ENCODE results near the gene MAPK10.
"Not testable (repeated sequence)": the region's sequence is repeated elsewhere in the genome, so short reads cannot be mapped to it uniquely, and the experiment has no call there.

MAPK10 gene

GRCh38 chr4:85970535-85970934 is 389.3 kb downstream of the MAPK10 start:
- no peak for DNase-seq (ENCODE audit: low read depth, low spot score)
- no peak overlapping the region for H3K4me3 ChIP-seq (ENCODE audit: low read depth, low read length)
- CTCF ChIA-PET, result interaction anchor here (0.8 to 5.8 kb wide), 11 partner anchors 11 to 886 kb away, joined by 3 to 58 read pairs (median 9); no protein-coding TSS in a partner anchor
- POLR2A ChIA-PET, result no interaction called here
- no peak for TF ChIP-seq CTCF (IDR thresholded peaks at IDR 0.05; ENCODE audit: insufficient read depth, low read length, missing control alignments)

DNA sequence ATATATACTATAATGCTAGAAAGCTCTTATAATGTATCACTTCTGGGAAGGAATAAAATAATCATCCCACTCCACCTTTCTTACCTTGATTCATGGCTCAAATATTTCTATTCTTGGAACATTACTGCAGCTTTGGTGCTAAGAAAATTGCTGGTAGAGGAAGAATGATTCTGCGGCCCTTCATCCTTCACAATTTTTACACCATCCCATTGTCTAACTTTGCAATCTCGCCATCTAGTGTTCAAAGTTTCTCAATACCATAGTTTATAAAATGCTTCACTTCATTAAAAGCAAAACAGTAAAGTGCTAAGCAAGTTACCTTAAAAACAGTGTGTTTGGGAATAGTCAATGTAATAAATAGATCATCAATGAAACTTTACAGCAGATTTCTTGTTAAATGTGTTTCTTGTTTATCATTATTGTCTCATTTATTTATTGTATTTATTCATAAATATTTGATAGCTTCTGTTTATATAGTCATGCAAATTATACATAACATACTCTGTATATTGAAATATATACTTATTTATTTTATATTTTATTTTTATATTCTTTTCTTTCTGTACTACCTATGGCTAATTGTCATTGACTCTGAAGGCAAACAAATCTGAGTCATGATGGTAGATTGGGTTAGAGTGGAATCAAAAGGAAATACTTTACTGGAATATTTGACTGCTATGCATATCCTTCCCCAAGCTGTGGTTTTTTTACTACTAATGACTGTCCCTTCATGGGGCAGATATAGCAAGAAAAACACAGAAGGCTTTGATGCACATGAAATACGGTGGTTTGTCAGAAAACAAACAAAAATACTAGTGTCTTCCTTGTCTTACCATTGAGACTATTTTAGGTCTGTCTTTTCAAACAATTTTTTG is 390.7 kb downstream of the MAPK10 start:
- ChIA-PET POLR2A (no interaction called here), CTCF (interaction anchor here (0.7 to 5.8 kb wide), 33 partner anchors 9 to 885 kb away, joined by 3 to 58 read pairs (median 5); no protein-coding TSS in a partner anchor)
- peak; percentile 30 for TF ChIP-seq CTCF (IDR thresholded peaks at IDR 0.05; ENCODE audit: insufficient read depth, low read length, missing control alignments)
- DNase-seq (ENCODE audit: low read depth, low spot score), result no peak
- H3K4me3 ChIP-seq (ENCODE audit: low read depth, low read length), result no peak overlapping the region

- ChIA-PET POLR2A (no interaction called here), CTCF (interaction anchor here (0.7 to 5.8 kb wide), 7 partner anchors 11 to 219 kb away, joined by 3 to 58 read pairs (median 13); no protein-coding TSS in a partner anchor)
- TF ChIP-seq CTCF (IDR thresholded peaks at IDR 0.05; ENCODE audit: insufficient read depth, low read length, missing control alignments), result no peak
- H3K4me3 ChIP-seq (ENCODE audit: low read depth, low read length), result no peak overlapping the region
- no peak for DNase-seq (ENCODE audit: low read depth, low spot score)
Measured at GRCh38 chr4:85967872-85968271, 392.0 kb downstream of the MAPK10 start.

DNA sequence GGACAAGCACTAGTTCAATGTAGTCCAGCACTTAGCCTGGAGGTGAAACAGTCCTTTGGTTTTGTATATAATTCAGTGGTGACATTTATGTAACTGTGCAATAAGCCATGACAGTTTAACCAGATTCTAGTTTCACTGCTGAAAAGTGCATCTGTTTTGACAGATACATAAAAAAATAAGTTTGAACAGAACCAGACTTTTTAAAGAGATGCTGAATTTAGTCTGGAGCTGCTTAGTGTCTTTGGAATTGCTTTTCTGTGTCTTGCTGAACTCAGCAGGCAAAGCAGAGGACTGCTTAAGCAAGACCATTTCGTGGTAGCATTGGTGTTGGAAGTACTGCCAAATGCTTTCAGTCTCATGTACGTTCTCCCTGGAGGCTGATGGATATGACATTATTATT is 393.5 kb downstream of the MAPK10 start:
- ChIA-PET POLR2A (no interaction called here), CTCF (interaction anchor here (0.9 to 3.4 kb wide), 7 partner anchors 32 to 820 kb away, joined by 3 to 15 read pairs (median 4); no protein-coding TSS in a partner anchor)
- TF ChIP-seq CTCF (IDR thresholded peaks at IDR 0.05; ENCODE audit: insufficient read depth, low read length, missing control alignments), result no peak
- no peak overlapping the region for H3K4me3 ChIP-seq (ENCODE audit: low read depth, low read length)
- no peak for DNase-seq (ENCODE audit: low read depth, low spot score)

GRCh38 chr4:85965529-85965928 is 394.3 kb downstream of the MAPK10 start:
- POLR2A ChIA-PET, result no interaction called here
- TF ChIP-seq CTCF (IDR thresholded peaks at IDR 0.05; ENCODE audit: insufficient read depth, low read length, missing control alignments), result no peak
- no peak for DNase-seq (ENCODE audit: low read depth, low spot score)
- no peak overlapping the region for H3K4me3 ChIP-seq (ENCODE audit: low read depth, low read length)
- CTCF ChIA-PET, result interaction anchor here (0.9 to 3.4 kb wide), 9 partner anchors 33 to 819 kb away, joined by 3 to 15 read pairs (median 4); no protein-coding TSS in a partner anchor

- H3K4me3 ChIP-seq (ENCODE audit: low read depth, low read length); DNase-seq (ENCODE audit: low read depth, low spot score); POLR2A ChIA-PET: not testable (repeated sequence)
- CTCF ChIA-PET, result interaction anchor here (1.2 to 3.4 kb wide), 6 partner anchors 79 to 445 kb away, joined by 3 to 15 read pairs (median 4); no protein-coding TSS in a partner anchor
Measured at GRCh38 chr4:85965017-85965416, 394.8 kb downstream of the MAPK10 start.

Measured in AG04449 (cell line).